Measurements from ENCODE around the gene SH3BP2. TPM values are rescaled to one million over a fixed set of nuclear protein-coding genes. Genes with fewer than 3 reads are reported as not detected.

Gene SH3BP2
- polyA plus RNA-seq, 3 donors: 19.1 to 478 (median 26.9) TPM

DNA sequence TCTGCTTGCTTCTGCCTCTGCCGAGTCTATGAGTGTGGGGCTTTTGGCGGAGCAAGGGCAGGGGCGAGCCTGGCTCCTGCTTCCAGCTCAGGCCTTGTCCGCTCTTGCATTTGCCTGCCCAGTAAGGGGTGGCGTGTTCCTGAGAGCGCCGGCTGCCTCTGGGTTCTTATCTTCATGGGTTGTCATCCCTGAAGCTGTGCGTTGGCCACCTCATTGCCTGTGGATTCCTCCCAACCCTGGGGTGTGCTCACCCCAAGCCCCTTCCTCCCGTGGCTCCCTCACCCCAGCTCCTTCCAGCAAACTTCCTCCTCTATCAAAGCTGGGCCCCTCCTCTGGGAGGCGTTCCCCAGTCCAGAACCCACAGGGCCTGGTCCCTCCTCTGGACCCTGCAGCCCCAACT lies 17.5 kb downstream of the SH3BP2 start:
- Histone ChIP-seq H3K27ac (ENCODE audit: low read depth in 1 of 2, low read length in 2 of 2) (peak overlapping the region; percentile 79 to 81), H3K4me3 (replicated peaks in 1 of 3; ENCODE audit: low read depth in 2 of 3, low read length in 3 of 3) (peak overlapping the region in 1 of 3 experiments; percentile 84), H3K27me3 (ENCODE audit: control insufficient read depth in 2 of 2, insufficient read depth in 2 of 2, low read length in 2 of 2) (no peaks in the 10 kb centered on the region), H3K4me2 (replicated peaks; ENCODE audit: extremely low read depth, low read length, poor library complexity, severe bottlenecking) (peak overlapping the region; percentile 96), H3K36me3 (replicated peaks in 1 of 2; ENCODE audit: control insufficient read depth in 1 of 2, insufficient read depth in 2 of 2, low read length in 2 of 2) (peaks cover 47 to 60% of the 10 kb centered on the region in 2 donors), H3K4me1 (ENCODE audit: control insufficient read depth in 1 of 2, insufficient read depth in 2 of 2, low read length in 2 of 2) (peaks cover 95 to 96% of the 10 kb centered on the region in 2 donors), H2AFZ (ENCODE audit: insufficient read depth, low read depth, low read length, poor library complexity, severe bottlenecking) (no peak overlapping the region), H3K9me3 (replicated peaks in 1 of 2; ENCODE audit: control insufficient read depth in 1 of 2, insufficient read depth in 1 of 2, low read length in 2 of 2) (no peaks in the 10 kb centered on the region), H4K20me1 (ENCODE audit: insufficient read depth, low read length) (peaks cover 95% of the 10 kb centered on the region), H3K79me2 (ENCODE audit: insufficient read depth, low read length) (peaks cover 96% of the 10 kb centered on the region), H3K9ac (ENCODE audit: insufficient read depth, low read length, poor library complexity, severe bottlenecking) (peak overlapping the region; percentile 54)
- Mint-ChIP-seq H3K36me3 (peaks cover 46 to 70% of the 10 kb centered on the region in 2 donors), H3K27me3 (ENCODE audit: low read depth in 3 of 3) (peaks cover 0 to 3% (median 2%) of the 10 kb centered on the region in 3 donors), H3K4me3 (peak overlapping the region; percentile 60 to 71), H3K4me1 (peaks cover 89% of the 10 kb centered on the region), H3K27ac (peak overlapping the region; percentile 92 to 97 (median 94)), H3K9me3 (peaks cover 0 to 2% (median 0%) of the 10 kb centered on the region in 7 donors)
- WGBS (ENCODE audit: insufficient coverage): 43% methylated on average over 10 of the region's 10 CpGs
- peak; percentile 42 to 46 (median 45) for DNase-seq
- no peak for TF ChIP-seq CTCF (IDR thresholded peaks at IDR 0.05)
- intact Hi-C loops (cut with micrococcal nuclease): loop anchor here (5.0 kb wide), 1 partner anchor 48 kb away; no protein-coding TSS in a partner anchor

GRCh38 chr4:2811830-2812611 lies 19.1 kb downstream of the SH3BP2 start:
- Histone ChIP-seq H3K36me3 (replicated peaks in 1 of 2; ENCODE audit: control insufficient read depth in 1 of 2, insufficient read depth in 2 of 2, low read length in 2 of 2) (peaks cover 40 to 50% of the 10 kb centered on the region in 2 donors), H3K4me1 (ENCODE audit: control insufficient read depth in 1 of 2, insufficient read depth in 2 of 2, low read length in 2 of 2) (peaks cover 94 to 96% of the 10 kb centered on the region in 2 donors), H4K20me1 (ENCODE audit: insufficient read depth, low read length) (peaks cover 95% of the 10 kb centered on the region), H2AFZ (ENCODE audit: insufficient read depth, low read depth, low read length, poor library complexity, severe bottlenecking) (no peak overlapping the region), H3K4me2 (replicated peaks; ENCODE audit: extremely low read depth, low read length, poor library complexity, severe bottlenecking) (peak overlapping the region; percentile 96), H3K27ac (ENCODE audit: low read depth in 1 of 2, low read length in 2 of 2) (peak overlapping the region; percentile 79 to 81), H3K9ac (ENCODE audit: insufficient read depth, low read length, poor library complexity, severe bottlenecking) (peak overlapping the region; percentile 78), H3K9me3 (replicated peaks in 1 of 2; ENCODE audit: control insufficient read depth in 1 of 2, insufficient read depth in 1 of 2, low read length in 2 of 2) (no peaks in the 10 kb centered on the region), H3K4me3 (replicated peaks in 1 of 3; ENCODE audit: low read depth in 2 of 3, low read length in 3 of 3) (peak overlapping the region; percentile 52 to 84 (median 53)), H3K79me2 (ENCODE audit: insufficient read depth, low read length) (peaks cover 96% of the 10 kb centered on the region), H3K27me3 (ENCODE audit: control insufficient read depth in 2 of 2, insufficient read depth in 2 of 2, low read length in 2 of 2) (no peaks in the 10 kb centered on the region)
- TF ChIP-seq CTCF (IDR thresholded peaks at IDR 0.05): no peak
- H3K27ac Mint-ChIP-seq: peak overlapping the region; percentile 92 to 97 (median 94)
- peaks cover 0 to 3% (median 2%) of the 10 kb centered on the region in 3 donors for H3K27me3 Mint-ChIP-seq (ENCODE audit: low read depth in 3 of 3)
- H3K36me3 Mint-ChIP-seq: peaks cover 53 to 70% of the 10 kb centered on the region in 2 donors
- H3K4me3 Mint-ChIP-seq: peak overlapping the region; percentile 87 to 90
- intact Hi-C loops (cut with micrococcal nuclease): loop anchor here (5.0 kb wide), 1 partner anchor 50 kb away; no protein-coding TSS in a partner anchor
- WGBS (ENCODE audit: insufficient coverage): 1% methylated on average over 21 of the region's 21 CpGs
- peak; percentile 88 to 91 (median 88) for DNase-seq
- peaks cover 0 to 2% (median 0%) of the 10 kb centered on the region in 7 donors for H3K9me3 Mint-ChIP-seq
- peaks cover 90% of the 10 kb centered on the region for H3K4me1 Mint-ChIP-seq
